NCI-H2227 (cell line): ENCODE measurements around the gene VBP1.
"Not testable (repeated sequence)": the region's sequence is repeated elsewhere in the genome, so short reads cannot be mapped to it uniquely, and the experiment has no call there.

ENCODE experiments used
- DNase-seq: peaks from one replicate; lab custom pipeline; 2025; ENCODE audit not compliant: unreplicated experiment; lab: John Stamatoyannopoulos, UW

The VBP1 gene

GRCh38 chrX:155263854-155264628 is 47.8 kb downstream of the VBP1 start, which contains the start of gene RAB39B:
Gene RAB39B (minus strand): TSS chrX:155264491. CDS start chrX:155264288, 203 bp downstream.
- peak; percentile 76 for DNase-seq

GRCh38 chrX:155266439-155266838 is 50.2 kb downstream of the VBP1 start:
- DNase-seq, result no peak

- not testable (repeated sequence) for DNase-seq
Measured at GRCh38 chrX:155267995-155268394, 51.7 kb downstream of the VBP1 start.

GRCh38 chrX:155270969-155271368 is 54.7 kb downstream of the VBP1 start:
- no peak for DNase-seq

GRCh38 chrX:155279873-155280272 is 63.6 kb downstream of the VBP1 start:
- no peak for DNase-seq
